Karpas-422 (cell line): ENCODE data around the gene BPIFA2. TPM values are rescaled to one million over a fixed set of nuclear protein-coding genes. Genes with fewer than 3 reads are reported as not detected.

Experiments used
- DNase-seq: peaks from one replicate; pipeline ENCODE4 v3.0.0-alpha.2; 2015
- H2AFZ ChIP-seq: fragments of 200-600 bp; sonication (generic); 2 replicates; pipeline ENCODE4 v1.6.1; 2014; ENCODE audit warnings: antibody characterized with exemption, low read length, mixed read lengths
- H3K27ac ChIP-seq: fragments of 200-600 bp; sonication (generic); 2 replicates; pipeline ENCODE4 v1.5.1; 2014; ENCODE audit warnings: mild to moderate bottlenecking, low read length, moderate library complexity
- H3K27me3 ChIP-seq: fragments of 200-600 bp; sonication (generic); 2 replicates; pipeline ENCODE4 v1.6.1; 2014; ENCODE audit warnings: low read length, mixed read lengths
- H3K36me3 ChIP-seq: fragments of 200-600 bp; sonication (generic); 2 replicates; pipeline ENCODE4 v1.6.1; 2014; ENCODE audit warnings: low read length, mixed read lengths; ENCODE audit not compliant: insufficient read depth
- H3K4me1 ChIP-seq: fragments of 200-600 bp; sonication (generic); 2 replicates; pipeline ENCODE4 v1.6.1; 2014; ENCODE audit warnings: mild to moderate bottlenecking, low read length, mixed read lengths
- H3K4me2 ChIP-seq: fragments of 200-600 bp; sonication (generic); 2 replicates; pipeline ENCODE4 v1.6.1; 2014; ENCODE audit warnings: low read length, low read depth, mild to moderate bottlenecking; ENCODE audit not compliant: poor library complexity, severe bottlenecking
- H3K4me3 ChIP-seq: fragments of 200-600 bp; sonication (generic); 2 replicates; pipeline ENCODE4 v1.5.1; 2014; ENCODE audit warnings: mild to moderate bottlenecking, antibody characterized with exemption, low read length, mixed read lengths
- H3K79me2 ChIP-seq: fragments of 200-600 bp; sonication (generic); 2 replicates; pipeline ENCODE4 v1.6.1; 2014; ENCODE audit warnings: mild to moderate bottlenecking, low read length, mixed read lengths
- H3K9ac ChIP-seq: fragments of 200-600 bp; sonication (generic); 2 replicates; pipeline ENCODE4 v1.6.0; 2014; ENCODE audit warnings: low read length
- H3K9me2 ChIP-seq: fragments of 200-600 bp; sonication (generic), shearing (Covaris generic); replicated peaks from 2 replicates; pipeline ENCODE4 v1.6.0; 2014; ENCODE audit warnings: mild to moderate bottlenecking, low read length, moderate library complexity; ENCODE audit not compliant: insufficient read depth
- H3K9me3 ChIP-seq: fragments of 300-700, 200-600 bp; sonication (generic); 2 replicates; pipeline ENCODE4 v1.6.1; 2014; ENCODE audit warnings: low read length, mixed read lengths
- H4K20me1 ChIP-seq: fragments of 200-600 bp; sonication (generic); 2 replicates; pipeline ENCODE4 v1.6.1; 2014; ENCODE audit warnings: mild to moderate bottlenecking, antibody characterized with exemption, low read length, low read depth; ENCODE audit not compliant: insufficient read depth
- total RNA-seq: library from RNA; depleted of rRNA; stranded (reverse); fragments of >200 nt; shearing (Covaris generic); gene quantifications from 2 replicates; pipeline ENCODE4 v1.2.3, GENCODE V29; 2014; ENCODE audit warnings: low replicate concordance

BPIFA2 gene
- total RNA-seq, 1 experiment from 2014 or later, result not detected

DNA sequence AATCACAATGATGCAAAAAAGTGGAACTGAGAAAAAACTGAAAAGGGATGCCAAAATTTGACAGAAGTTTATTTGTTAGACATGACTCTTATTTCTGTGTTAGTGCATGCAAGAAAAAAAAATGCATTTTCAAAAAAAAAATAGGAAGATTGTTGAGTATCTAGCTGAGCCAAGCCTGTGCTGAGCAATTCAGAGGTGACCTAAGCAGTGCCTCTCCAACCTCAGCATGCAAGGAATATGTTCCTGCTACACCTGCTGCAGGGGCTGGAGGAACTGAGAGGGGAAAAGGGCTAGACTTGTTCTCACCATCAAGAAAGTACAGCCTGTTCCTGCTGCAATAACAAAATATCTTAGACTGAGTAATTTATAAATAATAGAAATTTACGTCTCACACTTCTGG, 24.0 kb downstream of the BPIFA2 start:
- Histone ChIP-seq H3K4me1 (no peaks in the 10 kb centered on the region), H3K27ac (no peak overlapping the region), H3K79me2 (no peaks in the 10 kb centered on the region), H4K20me1 (no peaks in the 10 kb centered on the region), H3K36me3 (no peaks in the 10 kb centered on the region), H2AFZ (no peak overlapping the region), H3K4me2 (no peak overlapping the region), H3K9me3 (no peaks in the 10 kb centered on the region), H3K9ac (no peak overlapping the region), H3K27me3 (no peaks in the 10 kb centered on the region), H3K9me2 (no peaks in the 10 kb centered on the region), H3K4me3 (no peak overlapping the region)
- DNase-seq, result no peak

DNA sequence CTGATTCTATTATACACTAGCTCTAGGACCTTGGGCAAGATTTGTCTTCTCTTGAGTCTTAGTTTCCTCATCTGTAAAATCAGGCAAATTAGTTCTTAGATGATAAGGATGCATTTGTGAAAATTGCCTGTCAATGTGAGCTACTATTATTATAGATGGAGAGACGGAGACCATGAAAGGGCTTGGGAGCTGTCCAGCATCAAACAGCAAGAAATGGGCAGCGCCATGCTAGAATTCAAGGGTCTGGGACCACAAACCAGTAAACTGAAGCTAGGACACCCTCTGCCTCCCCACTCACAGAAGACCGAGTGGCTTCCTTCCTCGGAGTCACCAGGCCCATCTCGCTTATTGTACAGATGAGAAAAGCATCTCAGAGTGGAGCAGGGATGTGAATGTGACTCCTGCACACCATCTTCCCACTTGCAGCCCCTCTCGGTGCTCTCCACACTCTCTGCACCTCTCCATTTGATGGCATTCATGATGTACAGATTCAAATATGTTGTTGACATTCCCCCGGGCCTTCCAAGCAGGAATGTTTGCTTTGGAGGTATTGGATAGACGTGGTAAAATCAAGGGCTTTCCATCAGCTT, 25.0 kb downstream of the BPIFA2 start:
- Histone ChIP-seq H3K9ac (no peak overlapping the region), H2AFZ (no peak overlapping the region), H3K27me3 (no peaks in the 10 kb centered on the region), H4K20me1 (no peaks in the 10 kb centered on the region), H3K4me3 (no peak overlapping the region), H3K36me3 (no peaks in the 10 kb centered on the region), H3K9me3 (no peaks in the 10 kb centered on the region), H3K27ac (no peak overlapping the region), H3K4me1 (no peaks in the 10 kb centered on the region), H3K79me2 (no peaks in the 10 kb centered on the region), H3K4me2 (no peak overlapping the region), H3K9me2 (no peaks in the 10 kb centered on the region)
- no peak for DNase-seq

DNA sequence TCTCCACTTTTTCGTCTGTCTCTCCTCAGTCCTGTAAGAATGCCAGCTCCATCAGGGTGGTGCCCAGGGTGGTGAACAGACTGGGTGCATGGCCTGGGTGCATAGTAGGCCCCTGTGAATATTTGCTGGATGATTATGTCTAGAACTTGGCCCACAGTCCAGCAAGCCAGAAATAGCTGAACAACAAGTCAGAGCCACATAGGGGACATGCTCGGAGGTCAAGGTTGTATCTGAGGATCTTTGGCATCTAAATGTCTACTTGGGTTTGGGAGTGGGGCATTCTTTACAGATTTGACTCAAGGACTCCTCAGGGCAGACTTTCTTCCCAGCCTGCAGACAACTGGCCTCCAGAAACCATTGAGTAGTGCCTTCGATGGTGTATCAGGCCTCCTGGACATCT, 31.1 kb downstream of the BPIFA2 start:
- Histone ChIP-seq H3K79me2 (no peaks in the 10 kb centered on the region), H4K20me1 (no peaks in the 10 kb centered on the region), H3K9me3 (no peaks in the 10 kb centered on the region), H3K27ac (no peak overlapping the region), H2AFZ (no peak overlapping the region), H3K36me3 (no peaks in the 10 kb centered on the region), H3K4me3 (no peak overlapping the region), H3K4me2 (no peak overlapping the region), H3K4me1 (no peaks in the 10 kb centered on the region), H3K9me2 (no peaks in the 10 kb centered on the region), H3K27me3 (no peaks in the 10 kb centered on the region), H3K9ac (no peak overlapping the region)
- DNase-seq, result no peak

DNA sequence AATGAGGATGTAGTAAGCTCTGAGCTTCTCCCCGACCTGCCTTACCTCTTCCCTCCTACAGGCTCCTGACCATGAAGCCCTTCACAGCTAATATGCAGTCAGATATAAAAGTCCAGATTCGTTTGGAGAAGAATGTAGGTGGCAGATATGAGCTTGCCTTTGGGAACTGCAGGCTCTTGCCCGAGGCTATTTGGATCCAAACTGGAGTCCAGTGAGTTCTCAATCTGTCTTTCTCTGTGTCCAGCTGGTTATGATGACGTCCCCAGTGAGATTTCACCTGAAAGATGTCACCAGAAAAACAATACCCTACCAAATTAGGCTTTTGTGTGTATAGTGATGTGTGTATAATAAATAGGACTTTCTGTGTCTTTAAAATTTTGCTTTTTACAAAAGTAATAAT, 34.5 kb downstream of the BPIFA2 start:
- Histone ChIP-seq H3K36me3 (no peaks in the 10 kb centered on the region), H3K27ac (no peak overlapping the region), H3K9me2 (no peaks in the 10 kb centered on the region), H4K20me1 (no peaks in the 10 kb centered on the region), H2AFZ (no peak overlapping the region), H3K79me2 (no peaks in the 10 kb centered on the region), H3K4me1 (no peaks in the 10 kb centered on the region), H3K4me2 (no peak overlapping the region), H3K9me3 (no peaks in the 10 kb centered on the region), H3K9ac (no peak overlapping the region), H3K27me3 (no peaks in the 10 kb centered on the region), H3K4me3 (no peak overlapping the region)
- DNase-seq, result no peak

DNA sequence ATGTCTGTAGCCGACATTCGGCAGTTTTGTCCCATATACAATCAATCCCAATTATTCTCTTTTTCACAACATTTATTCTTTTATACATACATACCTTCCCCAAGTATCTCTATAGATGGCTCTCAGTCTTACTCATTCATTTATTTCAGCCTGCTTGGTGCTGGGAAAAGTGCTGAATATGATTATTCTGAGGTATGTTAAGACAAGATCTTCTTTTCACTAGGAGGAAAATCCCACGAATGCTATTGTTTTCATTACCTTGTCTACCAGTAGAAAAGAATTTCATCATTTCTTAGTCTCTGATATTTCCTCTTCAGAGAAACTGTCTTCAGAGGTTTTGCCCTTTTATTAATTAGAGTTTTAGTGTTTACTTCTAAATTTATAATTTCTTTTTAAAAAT, 35.5 kb downstream of the BPIFA2 start:
- no peaks in the 10 kb centered on the region for H3K36me3 ChIP-seq
- H3K4me1 ChIP-seq, result no peaks in the 10 kb centered on the region
- no peak overlapping the region for H3K4me3 ChIP-seq
- H3K9me3 ChIP-seq, result no peaks in the 10 kb centered on the region
- H3K9ac ChIP-seq, result no peak overlapping the region
- no peak overlapping the region for H2AFZ ChIP-seq
- H3K27ac ChIP-seq, result no peak overlapping the region
- no peaks in the 10 kb centered on the region for H3K27me3 ChIP-seq
- H3K4me2 ChIP-seq, result no peak overlapping the region
- H3K9me2 ChIP-seq, result no peaks in the 10 kb centered on the region
- no peaks in the 10 kb centered on the region for H4K20me1 ChIP-seq
- no peaks in the 10 kb centered on the region for H3K79me2 ChIP-seq
- no peak for DNase-seq

DNA sequence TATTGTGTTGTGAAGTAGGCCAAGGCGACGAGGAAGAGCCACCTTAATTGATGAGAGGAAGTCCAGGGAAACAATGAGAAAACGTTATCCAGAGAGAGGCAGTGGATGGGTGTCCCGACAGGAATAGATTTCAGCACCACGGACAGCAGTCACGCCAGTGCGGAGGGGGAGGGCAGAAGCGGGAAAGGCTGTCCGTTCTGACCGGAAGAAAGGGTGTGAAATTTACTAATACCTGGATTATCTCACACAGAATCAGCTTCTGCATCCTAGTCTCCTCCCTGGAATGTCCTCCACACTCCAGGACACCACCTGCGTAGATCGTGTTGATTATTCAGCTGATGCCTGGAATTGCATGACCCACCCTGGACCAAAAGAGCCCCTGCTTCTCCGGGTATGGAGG, 41.8 kb downstream of the BPIFA2 start:
- Histone ChIP-seq H3K9me3 (no peaks in the 10 kb centered on the region), H3K4me3 (no peak overlapping the region), H4K20me1 (no peaks in the 10 kb centered on the region), H2AFZ (no peak overlapping the region), H3K79me2 (no peaks in the 10 kb centered on the region), H3K9ac (no peak overlapping the region), H3K27ac (no peak overlapping the region), H3K36me3 (no peaks in the 10 kb centered on the region), H3K4me2 (no peak overlapping the region), H3K27me3 (no peaks in the 10 kb centered on the region), H3K9me2 (no peaks in the 10 kb centered on the region), H3K4me1 (no peaks in the 10 kb centered on the region)
- peak; percentile 66 for DNase-seq

DNA sequence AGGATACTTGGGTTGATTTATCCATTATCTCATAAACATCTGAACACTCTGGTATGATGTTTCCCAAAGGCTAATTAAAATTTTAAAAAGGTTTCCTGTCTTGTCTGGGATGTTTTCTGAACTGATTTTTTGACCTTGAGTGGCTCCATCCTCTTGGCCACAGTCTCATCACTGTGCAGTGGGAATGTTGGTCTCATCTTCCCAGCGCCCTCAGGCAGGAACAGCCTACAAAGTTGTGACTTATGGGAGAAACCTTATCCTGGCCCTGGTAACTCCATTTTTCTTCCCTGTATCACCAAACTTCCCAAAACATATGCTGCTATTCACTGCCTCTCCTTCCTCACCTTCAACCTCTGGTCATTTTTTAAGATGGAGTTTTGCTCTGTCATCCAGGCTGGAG, 42.4 kb downstream of the BPIFA2 start:
- H3K4me1 ChIP-seq, result no peaks in the 10 kb centered on the region
- no peak overlapping the region for H3K27ac ChIP-seq
- H3K79me2 ChIP-seq, result no peaks in the 10 kb centered on the region
- no peaks in the 10 kb centered on the region for H3K9me2 ChIP-seq
- no peaks in the 10 kb centered on the region for H4K20me1 ChIP-seq
- H3K9ac ChIP-seq, result no peak overlapping the region
- no peak overlapping the region for H3K4me3 ChIP-seq
- no peak overlapping the region for H2AFZ ChIP-seq
- DNase-seq, result no peak
- no peak overlapping the region for H3K4me2 ChIP-seq
- no peaks in the 10 kb centered on the region for H3K27me3 ChIP-seq
- H3K9me3 ChIP-seq, result no peaks in the 10 kb centered on the region
- H3K36me3 ChIP-seq, result no peaks in the 10 kb centered on the region

DNA sequence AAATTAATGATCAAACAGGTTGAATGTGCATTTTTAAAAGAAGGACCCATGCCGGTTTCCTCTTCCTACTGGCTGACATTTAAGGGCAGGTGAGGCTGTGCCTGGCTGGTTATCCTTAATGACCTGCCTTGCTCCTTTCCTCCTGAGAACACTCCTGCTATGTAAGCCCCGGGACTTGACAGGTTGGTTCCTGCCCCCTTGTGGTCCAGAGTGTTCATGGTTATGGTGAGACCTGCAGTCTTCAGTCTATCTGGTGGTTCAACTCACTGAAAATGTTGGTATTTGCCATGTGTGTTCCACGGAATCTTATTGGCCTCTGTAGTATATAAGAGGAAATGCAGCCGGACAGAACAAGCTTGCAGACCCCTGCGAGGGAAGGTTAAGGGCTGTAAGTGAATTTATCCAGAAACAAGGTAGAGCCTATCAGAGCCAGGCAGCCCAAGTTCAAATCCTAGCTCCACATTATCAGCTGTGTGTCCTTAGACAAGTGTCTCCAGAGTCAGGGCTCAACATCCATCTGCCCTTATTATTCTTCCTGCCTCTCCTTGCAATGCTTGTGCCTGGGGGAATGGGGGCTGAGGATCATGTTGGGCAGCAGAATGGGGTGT, 44.0 kb downstream of the BPIFA2 start:
- H3K27me3 ChIP-seq, result no peaks in the 10 kb centered on the region
- no peaks in the 10 kb centered on the region for H3K9me2 ChIP-seq
- H2AFZ ChIP-seq, result no peak overlapping the region
- H3K4me1 ChIP-seq, result no peaks in the 10 kb centered on the region
- no peaks in the 10 kb centered on the region for H4K20me1 ChIP-seq
- no peaks in the 10 kb centered on the region for H3K9me3 ChIP-seq
- no peak overlapping the region for H3K4me3 ChIP-seq
- no peaks in the 10 kb centered on the region for H3K36me3 ChIP-seq
- H3K27ac ChIP-seq, result no peak overlapping the region
- no peaks in the 10 kb centered on the region for H3K79me2 ChIP-seq
- DNase-seq, result peak; percentile 84
- no peak overlapping the region for H3K4me2 ChIP-seq
- no peak overlapping the region for H3K9ac ChIP-seq
